PC-9 (cell line): Measurements from ENCODE around the gene NFATC1. TPM values are rescaled to one million over a fixed set of nuclear protein-coding genes. Genes with fewer than 3 reads are reported as not detected.

Source experiments
- BruUV-seq: library from RNA; stranded (reverse); fragments of 400-500 nt; replicated peaks from 2 replicates; lab custom pipeline; 2021; lab: Mats Ljungman, UMichigan
- CTCF ChIA-PET: fragments of 300-600 bp; sonication (Branson Sonifier 250); formaldehyde crosslinking; loops from one replicate; lab custom pipeline; 2022; ENCODE audit warnings: antibody characterized with exemption; lab: Charles Lee
- POLR2A ChIA-PET: fragments of 300-600 bp; sonication (Branson Sonifier 250); formaldehyde crosslinking; loops from one replicate; lab custom pipeline; 2022; ENCODE audit warnings: antibody characterized with exemption; ENCODE audit not compliant: unreplicated experiment; lab: Charles Lee
- DNase-seq, 2 experiments: peaks; one replicate each; pipeline versions ENCODE4 v3.0.0 to v3.0.0-alpha.2; 2015 to 2022; ENCODE audit warnings: mixed read lengths in 1 of 2
- H2AFZ ChIP-seq: fragments of 200-600 bp; sonication (generic); 2 replicates; pipeline ENCODE4 v1.8.1; 2017; ENCODE audit warnings: antibody characterized with exemption
- H3F3A ChIP-seq: fragments of 200-600 bp; sonication (generic); 2 replicates; pipeline ENCODE4 v1.8.1; 2017; ENCODE audit warnings: antibody characterized with exemption, mild to moderate bottlenecking, low read depth; ENCODE audit not compliant: insufficient read depth
- H3K27ac ChIP-seq: fragments of 200-600 bp; sonication (generic); 2 replicates; pipeline ENCODE4 v1.6.1; 2016; ENCODE audit warnings: mixed run types
- H3K27me3 ChIP-seq: fragments of 200-600 bp; sonication (generic); 2 replicates; pipeline ENCODE4 v1.6.1; 2016; ENCODE audit warnings: low read depth, mixed run types; ENCODE audit not compliant: insufficient read depth
- H3K36me3 ChIP-seq: fragments of 200-600 bp; sonication (generic); 2 replicates; pipeline ENCODE4 v1.6.1; 2016; ENCODE audit warnings: low read depth, mixed run types
- H3K4me1 ChIP-seq: fragments of 200-600 bp; sonication (generic); replicated peaks from 2 replicates; pipeline ENCODE4 v1.6.1; 2016; ENCODE audit warnings: mixed run types; ENCODE audit not compliant: insufficient read depth
- H3K4me2 ChIP-seq: fragments of 200-600 bp; sonication (generic); 2 replicates; pipeline ENCODE4 v1.6.1; 2017; ENCODE audit warnings: mixed run types
- H3K4me3 ChIP-seq: fragments of 200-600 bp; sonication (generic); 2 replicates; pipeline ENCODE4 v1.6.1; 2016; ENCODE audit warnings: mixed run types
- H3K79me2 ChIP-seq: fragments of 200-600 bp; sonication (generic); 2 replicates; pipeline ENCODE4 v1.6.1; 2017; ENCODE audit warnings: low read depth, mixed run types
- H3K9me2 ChIP-seq: fragments of 200-600 bp; sonication (generic); 2 replicates; pipeline ENCODE4 v1.8.1; 2017; ENCODE audit warnings: mild to moderate bottlenecking; ENCODE audit not compliant: insufficient read depth
- H3K9me3 ChIP-seq: fragments of 200-600 bp; sonication (generic); 2 replicates; pipeline ENCODE4 v1.8.1; 2016; ENCODE audit warnings: low read depth; ENCODE audit not compliant: insufficient read depth
- H4K20me1 ChIP-seq: fragments of 200-600 bp; sonication (generic); 2 replicates; pipeline ENCODE4 v1.8.1; 2017; ENCODE audit not compliant: insufficient read depth
- EZH2 ChIP-seq: fragments of 200-600 bp; sonication (generic); IDR thresholded peaks from 2 replicates; pipeline ENCODE4 v1.8.0; 2017; ENCODE audit warnings: antibody characterized with exemption, low read depth
- intact Hi-C: fragments of 100-400 bp; cut with micrococcal nuclease; formaldehyde crosslinking; loops from one replicate; pipeline ENCODE4 v1.10.0; 2022; ENCODE audit not compliant: unreplicated experiment
- total RNA-seq: library from RNA; stranded (reverse); gene quantifications from 2 replicates; pipeline ENCODE4 v1.2.3, GENCODE V29; 2021
- TF ChIP-seq, protein P1 (sequence below): fragments of 200-600 bp; sonication (generic); conservative IDR thresholded peaks from 2 replicates; pipeline ENCODE4 v1.6.1; 2017; ENCODE audit warnings: mixed run types, antibody characterized with exemption, mild to moderate bottlenecking, moderate library complexity

NFATC1 gene
- total RNA-seq, 1 experiment from 2014 or later, result 2.6 TPM

DNA sequence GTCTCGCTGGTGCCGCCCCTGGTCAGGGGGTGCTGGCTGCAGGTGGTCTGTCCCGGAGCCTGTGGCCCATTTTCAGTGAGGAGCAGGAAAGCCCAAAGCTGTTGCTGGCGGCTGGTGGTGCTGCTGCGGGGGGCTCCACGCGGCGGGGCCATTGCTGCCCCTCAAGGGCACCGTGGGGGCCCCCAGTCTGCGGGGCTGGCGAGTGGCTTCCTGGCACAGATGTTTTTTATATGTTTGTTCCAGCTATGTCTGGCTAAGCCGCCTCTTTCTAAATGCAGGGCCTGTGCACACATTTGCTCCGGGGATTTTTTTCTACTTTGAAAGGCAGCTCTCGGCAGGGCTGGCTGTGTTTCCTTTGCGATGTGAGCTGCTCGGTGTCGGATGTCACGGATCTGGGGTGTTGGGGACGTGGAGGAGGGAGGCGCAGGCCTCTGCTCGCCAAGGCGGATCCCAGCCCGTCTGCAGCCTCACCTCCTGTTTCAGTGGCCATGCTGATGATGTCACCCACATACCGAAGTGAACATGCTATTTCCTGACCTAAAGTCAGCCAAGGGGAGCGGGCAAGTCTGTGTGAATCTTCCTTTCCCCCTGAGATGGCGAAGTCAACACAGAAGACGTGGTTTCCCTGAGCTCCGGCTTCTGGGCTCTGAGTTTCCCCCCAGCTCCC lies 171.9 kb downstream of the NFATC1 start:
- peak in 1 of 2 experiments; percentile 44 for DNase-seq
- Histone ChIP-seq H4K20me1 (no peaks in the 10 kb centered on the region), H3K4me2 (no peak overlapping the region), H3K36me3 (no peaks in the 10 kb centered on the region), H3K9me2 (no peaks in the 10 kb centered on the region), H3F3A (no peaks in the 10 kb centered on the region), H3K27ac (no peak overlapping the region), H3K4me3 (no peak overlapping the region), H3K4me1 (no peaks in the 10 kb centered on the region), H3K27me3 (peaks cover 90% of the 10 kb centered on the region), H2AFZ (no peak overlapping the region), H3K79me2 (no peaks in the 10 kb centered on the region), H3K9me3 (no peaks in the 10 kb centered on the region)
- CTCF ChIA-PET, result no interaction called here
- POLR2A ChIA-PET, result no interaction called here
- intact Hi-C loops, result no loop called here
- TF ChIP-seq, protein P1, sequence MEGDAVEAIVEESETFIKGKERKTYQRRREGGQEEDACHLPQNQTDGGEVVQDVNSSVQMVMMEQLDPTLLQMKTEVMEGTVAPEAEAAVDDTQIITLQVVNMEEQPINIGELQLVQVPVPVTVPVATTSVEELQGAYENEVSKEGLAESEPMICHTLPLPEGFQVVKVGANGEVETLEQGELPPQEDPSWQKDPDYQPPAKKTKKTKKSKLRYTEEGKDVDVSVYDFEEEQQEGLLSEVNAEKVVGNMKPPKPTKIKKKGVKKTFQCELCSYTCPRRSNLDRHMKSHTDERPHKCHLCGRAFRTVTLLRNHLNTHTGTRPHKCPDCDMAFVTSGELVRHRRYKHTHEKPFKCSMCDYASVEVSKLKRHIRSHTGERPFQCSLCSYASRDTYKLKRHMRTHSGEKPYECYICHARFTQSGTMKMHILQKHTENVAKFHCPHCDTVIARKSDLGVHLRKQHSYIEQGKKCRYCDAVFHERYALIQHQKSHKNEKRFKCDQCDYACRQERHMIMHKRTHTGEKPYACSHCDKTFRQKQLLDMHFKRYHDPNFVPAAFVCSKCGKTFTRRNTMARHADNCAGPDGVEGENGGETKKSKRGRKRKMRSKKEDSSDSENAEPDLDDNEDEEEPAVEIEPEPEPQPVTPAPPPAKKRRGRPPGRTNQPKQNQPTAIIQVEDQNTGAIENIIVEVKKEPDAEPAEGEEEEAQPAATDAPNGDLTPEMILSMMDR, result no peak
- no peak for TF ChIP-seq EZH2
- no TSS peak for BruUV-seq

- DNase-seq, result no peak
- Histone ChIP-seq H2AFZ (no peak overlapping the region), H3K36me3 (no peaks in the 10 kb centered on the region; the same call in 1 of the 2 replicates), H3K9me2 (no peaks in the 10 kb centered on the region), H4K20me1 (no peaks in the 10 kb centered on the region), H3F3A (no peaks in the 10 kb centered on the region), H3K4me2 (no peak overlapping the region), H3K79me2 (no peaks in the 10 kb centered on the region), H3K27me3 (peaks cover 96% of the 10 kb centered on the region), H3K27ac (no peak overlapping the region), H3K9me3 (no peaks in the 10 kb centered on the region), H3K4me1 (no peaks in the 10 kb centered on the region), H3K4me3 (no peak overlapping the region)
- TF ChIP-seq, protein P1, result no peak
- TF ChIP-seq EZH2, result no peak
- CTCF ChIA-PET, result no interaction called here
- POLR2A ChIA-PET, result no interaction called here
- intact Hi-C loops, result no loop called here
- no TSS peak for BruUV-seq
Measured at GRCh38 chr18:79568543-79569205, 172.9 kb downstream of the NFATC1 start.

- Histone ChIP-seq H3K79me2 (no peaks in the 10 kb centered on the region), H3K27ac (no peak overlapping the region), H3K36me3 (no peaks in the 10 kb centered on the region; the same call in 1 of the 2 replicates), H3K9me2 (no peaks in the 10 kb centered on the region), H3K4me3 (no peak overlapping the region), H3K27me3 (peaks cover 96% of the 10 kb centered on the region), H4K20me1 (no peaks in the 10 kb centered on the region), H3K4me2 (no peak overlapping the region), H2AFZ (no peak overlapping the region), H3K4me1 (no peaks in the 10 kb centered on the region), H3K9me3 (no peaks in the 10 kb centered on the region), H3F3A (no peaks in the 10 kb centered on the region)
- CTCF ChIA-PET, result no interaction called here
- BruUV-seq, result no TSS peak
- no peak for DNase-seq
- TF ChIP-seq, protein P1, result no peak
- TF ChIP-seq EZH2, result no peak
- POLR2A ChIA-PET, result no interaction called here
- intact Hi-C loops, result no loop called here
Measured at GRCh38 chr18:79569720-79570119, 174.0 kb downstream of the NFATC1 start.
